Ishikawa (cell line): ENCODE data around the gene ARHGAP42.

Experiments
- CREB1 ChIP-seq: IDR thresholded peaks from 2 replicates; pipeline ENCODE4 v1.6.1; 2012; ENCODE audit warnings: low read depth
- FOXM1 ChIP-seq: IDR thresholded peaks from 2 replicates; pipeline ENCODE4 v1.6.1; 2012; ENCODE audit warnings: low read depth, borderline replicate concordance
- NFIC ChIP-seq: IDR thresholded peaks from 2 replicates; pipeline ENCODE4 v1.6.1; 2012
- RAD21 ChIP-seq: IDR thresholded peaks from 2 replicates; pipeline ENCODE4 v1.6.1; 2012; ENCODE audit warnings: low read depth
- TAF1 ChIP-seq: IDR thresholded peaks from 2 replicates; pipeline ENCODE4 v1.6.1; 2012; ENCODE audit warnings: low read depth, mild to moderate bottlenecking
- TCF12 ChIP-seq: IDR thresholded peaks from 2 replicates; pipeline ENCODE4 v1.6.1; 2012; ENCODE audit warnings: low read depth
- YY1 ChIP-seq: IDR thresholded peaks from 2 replicates; pipeline ENCODE4 v1.6.1; 2012; ENCODE audit warnings: low read depth
- ZBTB7A ChIP-seq: IDR thresholded peaks from 2 replicates; pipeline ENCODE4 v1.6.1; 2012; ENCODE audit warnings: low read depth
- TF ChIP-seq, protein P1 (sequence below): IDR thresholded peaks from 2 replicates; pipeline ENCODE4 v1.6.1; 2012; ENCODE audit warnings: low read depth, mild to moderate bottlenecking
- TF ChIP-seq, protein P2 (sequence below): IDR thresholded peaks from 2 replicates; pipeline ENCODE4 v1.6.1; 2012
- TF ChIP-seq, protein P3 (sequence below): IDR thresholded peaks from 2 replicates; pipeline ENCODE4 v1.6.1; 2012

DNA sequence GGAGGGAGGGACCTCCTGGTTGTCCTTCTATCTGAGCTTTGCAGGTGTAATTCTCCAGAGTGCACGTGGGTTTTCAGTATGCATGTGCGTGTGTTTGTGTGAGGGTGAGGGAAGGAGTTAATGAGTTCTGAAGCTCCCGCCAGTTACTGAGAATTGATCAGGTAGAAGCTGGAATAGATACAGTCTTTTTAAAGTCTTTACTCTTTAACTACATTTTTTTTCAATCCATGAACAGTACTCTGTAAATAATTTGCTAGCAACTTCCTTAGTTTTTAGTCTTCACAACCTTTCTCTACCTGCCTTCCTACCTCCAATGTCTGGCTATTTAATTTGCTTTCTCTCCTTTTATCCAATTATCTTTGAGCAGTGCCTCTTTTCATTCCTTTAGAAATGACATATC is 25.5 kb downstream of the ARHGAP42 start:
- TF ChIP-seq ZBTB7A (no peak), YY1 (no peak), RAD21 (no peak), NFIC (no peak), TAF1 (no peak), CREB1 (no peak), TCF12 (no peak), FOXM1 (no peak)
- TF ChIP-seq, protein P1, sequence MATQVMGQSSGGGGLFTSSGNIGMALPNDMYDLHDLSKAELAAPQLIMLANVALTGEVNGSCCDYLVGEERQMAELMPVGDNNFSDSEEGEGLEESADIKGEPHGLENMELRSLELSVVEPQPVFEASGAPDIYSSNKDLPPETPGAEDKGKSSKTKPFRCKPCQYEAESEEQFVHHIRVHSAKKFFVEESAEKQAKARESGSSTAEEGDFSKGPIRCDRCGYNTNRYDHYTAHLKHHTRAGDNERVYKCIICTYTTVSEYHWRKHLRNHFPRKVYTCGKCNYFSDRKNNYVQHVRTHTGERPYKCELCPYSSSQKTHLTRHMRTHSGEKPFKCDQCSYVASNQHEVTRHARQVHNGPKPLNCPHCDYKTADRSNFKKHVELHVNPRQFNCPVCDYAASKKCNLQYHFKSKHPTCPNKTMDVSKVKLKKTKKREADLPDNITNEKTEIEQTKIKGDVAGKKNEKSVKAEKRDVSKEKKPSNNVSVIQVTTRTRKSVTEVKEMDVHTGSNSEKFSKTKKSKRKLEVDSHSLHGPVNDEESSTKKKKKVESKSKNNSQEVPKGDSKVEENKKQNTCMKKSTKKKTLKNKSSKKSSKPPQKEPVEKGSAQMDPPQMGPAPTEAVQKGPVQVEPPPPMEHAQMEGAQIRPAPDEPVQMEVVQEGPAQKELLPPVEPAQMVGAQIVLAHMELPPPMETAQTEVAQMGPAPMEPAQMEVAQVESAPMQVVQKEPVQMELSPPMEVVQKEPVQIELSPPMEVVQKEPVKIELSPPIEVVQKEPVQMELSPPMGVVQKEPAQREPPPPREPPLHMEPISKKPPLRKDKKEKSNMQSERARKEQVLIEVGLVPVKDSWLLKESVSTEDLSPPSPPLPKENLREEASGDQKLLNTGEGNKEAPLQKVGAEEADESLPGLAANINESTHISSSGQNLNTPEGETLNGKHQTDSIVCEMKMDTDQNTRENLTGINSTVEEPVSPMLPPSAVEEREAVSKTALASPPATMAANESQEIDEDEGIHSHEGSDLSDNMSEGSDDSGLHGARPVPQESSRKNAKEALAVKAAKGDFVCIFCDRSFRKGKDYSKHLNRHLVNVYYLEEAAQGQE: no peak
- TF ChIP-seq, protein P2, sequence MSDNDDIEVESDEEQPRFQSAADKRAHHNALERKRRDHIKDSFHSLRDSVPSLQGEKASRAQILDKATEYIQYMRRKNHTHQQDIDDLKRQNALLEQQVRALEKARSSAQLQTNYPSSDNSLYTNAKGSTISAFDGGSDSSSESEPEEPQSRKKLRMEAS: no peak
- TF ChIP-seq, protein P3, sequence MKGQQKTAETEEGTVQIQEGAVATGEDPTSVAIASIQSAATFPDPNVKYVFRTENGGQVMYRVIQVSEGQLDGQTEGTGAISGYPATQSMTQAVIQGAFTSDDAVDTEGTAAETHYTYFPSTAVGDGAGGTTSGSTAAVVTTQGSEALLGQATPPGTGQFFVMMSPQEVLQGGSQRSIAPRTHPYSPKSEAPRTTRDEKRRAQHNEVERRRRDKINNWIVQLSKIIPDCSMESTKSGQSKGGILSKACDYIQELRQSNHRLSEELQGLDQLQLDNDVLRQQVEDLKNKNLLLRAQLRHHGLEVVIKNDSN: no peak
